Pancreas (tissue), 10 donors: Measurements from ENCODE around the gene EMC1. TPM values are rescaled to one million over a fixed set of nuclear protein-coding genes. Genes with fewer than 3 reads are reported as not detected.

Experiments used
- ATAC-seq, 4 donors: fragments of 200-7000 bp; cut with Tn5 transposase; one replicate each; pipeline versions ENCODE4 v1.8.0 to v1.9.1; 2020; ENCODE audit warnings: mild to moderate bottlenecking in 4 of 4, moderate library complexity in 4 of 4
- DNase-seq, 6 donors: peaks; one replicate each; pipeline ENCODE4 v3.0.0-alpha.2; 2020
- FAIRE-seq: peaks from 2 replicates; lab custom pipeline; 2012; peaks lifted over from hg19 to GRCh38; lab: Jason Lieb, UNC
- H3K27ac ChIP-seq, 4 donors: fragments of 200-600 bp; sonication (generic); 1 replicate in 3 of 4; 2 replicates in 1 of 4; pipeline versions ENCODE4 v1.5.0 to v1.8.0; 2020
- H3K27me3 ChIP-seq, 4 donors: fragments of 200-600 bp; one replicate each; pipeline ENCODE4 v1.8.0; 2021
- H3K36me3 ChIP-seq, 3 donors: fragments of 200-600 bp; sonication (generic) in 1 of 3; one replicate each; pipeline versions ENCODE4 v1.5.0 to v1.8.0; 2020 to 2021
- H3K4me1 ChIP-seq, 3 donors: fragments of 200-600 bp; one replicate each; pipeline ENCODE4 v1.8.0; 2021
- H3K4me3 ChIP-seq, 4 donors: fragments of 200-600 bp; sonication (generic) in 2 of 4; one replicate each; pipeline versions ENCODE4 v1.5.0 to v1.8.0; 2020 to 2021
- H3K9me3 ChIP-seq, 4 donors: fragments of 200-600 bp; one replicate each; pipeline ENCODE4 v1.8.0; 2021
- CTCF ChIP-seq, 4 donors: fragments of 200-600 bp; sonication (generic) in 3 of 4; IDR thresholded peaks; one replicate each; pipeline versions ENCODE4 v1.5.0 to v1.8.0; 2021; ENCODE audit warnings: antibody characterized with exemption in 4 of 4
- WGBS, 2 donors: extraction: QIAGEN DNeasy Blood & Tissue Kit; methylation state at CpG; one replicate each; pipeline ENCODE4 v1.1.7; 2013; 5-methylcytosine and 5-hydroxymethylcytosine counted together
- intact Hi-C, 3 donors: fragments of 100-400 bp; cut with DNase I; formaldehyde crosslinking; loops; one replicate each; pipeline versions ENCODE4 v1.11.1 to v1.14.2; 2022
- polyA plus RNA-seq, 2 donors: library from polyadenylated mRNA; stranded (reverse); fragments of 200-250 nt; gene quantifications; one replicate each; pipeline ENCODE4 v1.2.3, GENCODE V29; 2013
- total RNA-seq, 6 donors: library from RNA; stranded (reverse); fragmentation: NEBNext Ultra II Directional in 4 of 6; extraction: Animal tissue kit (Norgen Biotek cat#: 25700) in 4 of 6; gene quantifications; one replicate each; pipeline versions ENCODE4 v1.2.1 to v1.2.4, GENCODE V29; 2021 to 2023
- donor health status: healthy with polysubstance abuse.
- donor health status: DM: no; HTN: no; CAD: no; lungs with moderate emphysema.
- donor health status: DM: no; HTN: no; CAD: no.
- donor health status: control.
- donor health status: control.
- donor health status: Bipolar disorder and iron deficiency.
- donor health status: DM: yes; HTN: yes; CAD: no.
- donor health status: DM: no; HTN: no; CAD: no.
- donor health status: DM: no; HTN: no; CAD: no.
- donor health status: DM: yes; HTN: yes; CAD: no.

EMC1 gene
- total and polyA plus RNA-seq, 8 donors, result 9.2 to 21.0 (median 14.8) TPM

- Histone ChIP-seq H3K27ac (no peak overlapping the region), H3K36me3 (peaks cover 20 to 55% (median 22%) of the 10 kb centered on the region in 3 donors), H3K27me3 (no peaks in the 10 kb centered on the region), H3K9me3 (no peaks in the 10 kb centered on the region), H3K4me3 (no peak overlapping the region), H3K4me1 (no peaks in the 10 kb centered on the region)
- FAIRE-seq (no peak), DNase-seq (no peak), ATAC-seq (no peak)
- TF ChIP-seq CTCF (IDR thresholded peaks at IDR 0.05), result no peak
- 97 to 98% methylated on average over 3 of the region's 3 CpGs for WGBS, 2 donors
- intact Hi-C loops, result no loop called here
Measured at GRCh38 chr1:19191811-19192210, 59.5 kb downstream of the EMC1 start.

DNA sequence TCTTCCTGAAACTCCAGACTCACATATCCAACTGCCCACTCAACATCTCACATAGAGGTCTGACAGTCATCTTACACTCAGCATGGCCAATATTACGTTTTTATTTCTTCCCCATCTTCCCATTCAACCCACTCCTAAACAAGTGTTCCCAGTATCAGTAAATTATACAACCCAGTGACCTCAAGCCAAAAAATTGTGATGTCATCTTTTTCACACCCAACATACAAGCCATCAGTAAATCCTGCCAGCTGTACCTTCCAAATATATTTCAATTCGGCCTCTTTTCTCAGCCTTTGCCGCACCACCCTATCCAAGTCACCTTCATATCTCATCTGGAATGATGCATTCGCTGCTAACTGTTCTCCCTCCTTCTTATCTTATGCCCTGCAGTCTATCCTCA, 60.9 kb downstream of the EMC1 start:
- WGBS, 2 donors, result 88 to 89% methylated on average over 4 of the region's 4 CpGs
- no peak overlapping the region for H3K27ac ChIP-seq
- no peaks in the 10 kb centered on the region for H3K9me3 ChIP-seq
- no peak for DNase-seq
- no peaks in the 10 kb centered on the region for H3K4me1 ChIP-seq
- ATAC-seq, result no peak
- no peak for FAIRE-seq
- TF ChIP-seq CTCF (IDR thresholded peaks at IDR 0.05), result no peak
- H3K27me3 ChIP-seq, result no peaks in the 10 kb centered on the region
- H3K4me3 ChIP-seq, result no peak overlapping the region
- intact Hi-C loops, result no loop called here
- H3K36me3 ChIP-seq, result peaks cover 15 to 58% (median 28%) of the 10 kb centered on the region in 3 donors

- H3K4me1 ChIP-seq, result no peaks in the 10 kb centered on the region
- no peak for DNase-seq
- TF ChIP-seq CTCF (IDR thresholded peaks at IDR 0.05), result no peak
- intact Hi-C loops, result loop anchor here in 1 of 3 donors (5.0 kb wide), 1 partner anchor 37 kb away; no protein-coding TSS in a partner anchor
- no peaks in the 10 kb centered on the region for H3K9me3 ChIP-seq
- no peaks in the 10 kb centered on the region for H3K27me3 ChIP-seq
- H3K4me3 ChIP-seq, result no peak overlapping the region
- H3K27ac ChIP-seq, result no peak overlapping the region
- no peak for FAIRE-seq
- WGBS, 2 donors, result 92 to 93% methylated on average over 3 of the region's 3 CpGs
- H3K36me3 ChIP-seq, result peaks cover 18 to 64% (median 28%) of the 10 kb centered on the region in 3 donors
- no peak for ATAC-seq
Measured at GRCh38 chr1:19189270-19189669, 62.1 kb downstream of the EMC1 start.

- FAIRE-seq (no peak), DNase-seq (no peak), ATAC-seq (no peak)
- H3K36me3 ChIP-seq, result peaks cover 19 to 68% (median 24%) of the 10 kb centered on the region in 3 donors
- no peak for TF ChIP-seq CTCF (IDR thresholded peaks at IDR 0.05)
- no peak overlapping the region for H3K4me3 ChIP-seq
- no peaks in the 10 kb centered on the region for H3K4me1 ChIP-seq
- H3K27me3 ChIP-seq, result no peaks in the 10 kb centered on the region
- no peak overlapping the region for H3K27ac ChIP-seq
- intact Hi-C loops, result loop anchor here in 1 of 3 donors (5.0 kb wide), 1 partner anchor 36 kb away; no protein-coding TSS in a partner anchor
- no peaks in the 10 kb centered on the region for H3K9me3 ChIP-seq
Measured at GRCh38 chr1:19187852-19188251, 63.5 kb downstream of the EMC1 start.

- Histone ChIP-seq H3K4me3 (no peak overlapping the region), H3K4me1 (no peaks in the 10 kb centered on the region), H3K27me3 (no peaks in the 10 kb centered on the region), H3K36me3 (peaks cover 11 to 63% (median 20%) of the 10 kb centered on the region in 3 donors), H3K27ac (no peak overlapping the region), H3K9me3 (no peaks in the 10 kb centered on the region)
- DNase-seq (no peak), ATAC-seq (no peak), FAIRE-seq (no peak)
- intact Hi-C loops, result loop anchor here in 1 of 3 donors (5.0 kb wide), 1 partner anchor 34 kb away; no protein-coding TSS in a partner anchor
- no peak for TF ChIP-seq CTCF (IDR thresholded peaks at IDR 0.05)
- 89 to 97% methylated on average over 2 of the region's 2 CpGs for WGBS, 2 donors
Measured at GRCh38 chr1:19186001-19186400, 65.3 kb downstream of the EMC1 start.
